ENCODE data around the gene SFXN5. TPM values are rescaled to one million over a fixed set of nuclear protein-coding genes. Genes with fewer than 3 reads are reported as not detected.

Gene SFXN5
- total RNA-seq, 1 donor from 2014 or later: 9.8 TPM

DNA sequence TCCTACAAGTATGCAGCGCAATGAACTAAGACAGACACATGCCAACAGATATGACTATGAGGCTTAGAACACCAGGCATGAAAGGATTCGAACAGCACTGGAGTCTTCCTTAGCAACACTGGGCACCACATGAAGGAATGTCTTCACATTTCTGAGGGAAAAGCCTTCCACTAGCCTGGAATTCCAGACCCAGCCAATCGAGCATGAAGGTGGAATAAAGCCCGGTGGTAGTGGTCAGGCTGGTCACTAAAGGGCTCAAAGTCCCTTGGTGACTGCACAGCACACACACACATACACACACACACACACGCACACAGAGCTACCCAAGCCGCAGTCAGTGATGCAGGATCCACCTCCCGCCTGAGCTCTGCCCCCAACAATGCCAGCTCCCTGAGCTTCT, 19.7 kb upstream of the SFXN5 start:
- H3K4me1 ChIP-seq: peaks cover 64% of the 10 kb centered on the region
- H3K36me3 ChIP-seq: peaks cover 0 to 8% of the 10 kb centered on the region in 2 donors
- no peaks in the 10 kb centered on the region for H3K27me3 ChIP-seq
- intact Hi-C loops (cut with DNase I): no loop called here
- TF ChIP-seq POLR2AphosphoS5 (IDR thresholded peaks at IDR 0.05; ENCODE audit: insufficient read depth in 1 of 2, low read depth in 1 of 2) (no peak), POLR2A (IDR thresholded peaks at IDR 0.05) (no peak)
- TF ChIP-seq, protein P1, sequence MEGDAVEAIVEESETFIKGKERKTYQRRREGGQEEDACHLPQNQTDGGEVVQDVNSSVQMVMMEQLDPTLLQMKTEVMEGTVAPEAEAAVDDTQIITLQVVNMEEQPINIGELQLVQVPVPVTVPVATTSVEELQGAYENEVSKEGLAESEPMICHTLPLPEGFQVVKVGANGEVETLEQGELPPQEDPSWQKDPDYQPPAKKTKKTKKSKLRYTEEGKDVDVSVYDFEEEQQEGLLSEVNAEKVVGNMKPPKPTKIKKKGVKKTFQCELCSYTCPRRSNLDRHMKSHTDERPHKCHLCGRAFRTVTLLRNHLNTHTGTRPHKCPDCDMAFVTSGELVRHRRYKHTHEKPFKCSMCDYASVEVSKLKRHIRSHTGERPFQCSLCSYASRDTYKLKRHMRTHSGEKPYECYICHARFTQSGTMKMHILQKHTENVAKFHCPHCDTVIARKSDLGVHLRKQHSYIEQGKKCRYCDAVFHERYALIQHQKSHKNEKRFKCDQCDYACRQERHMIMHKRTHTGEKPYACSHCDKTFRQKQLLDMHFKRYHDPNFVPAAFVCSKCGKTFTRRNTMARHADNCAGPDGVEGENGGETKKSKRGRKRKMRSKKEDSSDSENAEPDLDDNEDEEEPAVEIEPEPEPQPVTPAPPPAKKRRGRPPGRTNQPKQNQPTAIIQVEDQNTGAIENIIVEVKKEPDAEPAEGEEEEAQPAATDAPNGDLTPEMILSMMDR (IDR thresholded peaks at IDR 0.05): no peak
- no peak for DNase-seq (ENCODE audit: extremely low spot score in 2 of 2)
- H3K4me3 ChIP-seq: no peak overlapping the region
- H3K27ac ChIP-seq: no peak overlapping the region
- no peaks in the 10 kb centered on the region for H3K9me3 ChIP-seq

DNA sequence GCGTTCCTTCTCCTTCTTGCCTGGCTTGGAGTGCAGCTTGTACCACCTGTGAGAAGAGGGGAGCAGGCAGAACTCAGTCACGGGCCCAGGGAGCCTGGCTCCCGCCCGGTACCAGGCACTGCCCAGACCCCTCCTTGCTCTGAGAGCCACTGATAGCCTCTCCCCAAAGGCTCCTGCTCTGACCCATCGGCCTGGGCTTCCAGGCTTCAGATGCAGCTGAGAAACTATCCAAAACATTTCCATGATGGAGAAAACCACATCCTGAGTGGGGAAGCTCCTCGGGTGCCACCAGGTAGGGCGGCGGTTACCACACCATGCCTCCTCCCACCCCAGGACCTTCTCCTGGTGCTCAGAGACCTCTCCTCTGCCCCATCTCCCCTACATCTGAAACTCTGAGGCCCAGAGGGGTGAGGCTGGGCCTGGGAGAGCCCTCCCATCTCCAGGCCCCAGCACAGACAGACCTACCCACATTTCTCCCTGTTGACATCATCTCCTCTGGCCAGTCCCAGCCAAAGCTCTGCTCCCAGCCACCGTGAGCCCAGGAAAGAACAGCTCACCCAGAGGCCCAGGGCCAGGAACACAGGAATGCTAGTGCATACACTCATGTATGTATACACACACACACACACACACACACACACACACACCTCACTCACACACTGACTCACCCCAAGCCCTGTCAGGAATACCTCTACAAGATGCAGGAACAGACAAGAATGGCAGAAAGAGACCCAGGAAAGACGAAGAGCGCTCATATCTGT, 17.9 kb upstream of the SFXN5 start:
- intact Hi-C loops (cut with DNase I): no loop called here
- Histone ChIP-seq H3K27me3 (no peaks in the 10 kb centered on the region), H3K4me1 (peaks cover 75% of the 10 kb centered on the region), H3K36me3 (peaks cover 0 to 8% of the 10 kb centered on the region in 2 donors), H3K9me3 (no peaks in the 10 kb centered on the region), H3K27ac (peak overlapping the region; percentile 65), H3K4me3 (no peak overlapping the region)
- TF ChIP-seq POLR2A (IDR thresholded peaks at IDR 0.05) (no peak), POLR2AphosphoS5 (IDR thresholded peaks at IDR 0.05; ENCODE audit: insufficient read depth in 1 of 2, low read depth in 1 of 2) (peak in 1 of 2 donors; percentile 13)
- TF ChIP-seq, protein P1 (IDR thresholded peaks at IDR 0.05): no peak
- no peak for DNase-seq (ENCODE audit: extremely low spot score in 2 of 2)

DNA sequence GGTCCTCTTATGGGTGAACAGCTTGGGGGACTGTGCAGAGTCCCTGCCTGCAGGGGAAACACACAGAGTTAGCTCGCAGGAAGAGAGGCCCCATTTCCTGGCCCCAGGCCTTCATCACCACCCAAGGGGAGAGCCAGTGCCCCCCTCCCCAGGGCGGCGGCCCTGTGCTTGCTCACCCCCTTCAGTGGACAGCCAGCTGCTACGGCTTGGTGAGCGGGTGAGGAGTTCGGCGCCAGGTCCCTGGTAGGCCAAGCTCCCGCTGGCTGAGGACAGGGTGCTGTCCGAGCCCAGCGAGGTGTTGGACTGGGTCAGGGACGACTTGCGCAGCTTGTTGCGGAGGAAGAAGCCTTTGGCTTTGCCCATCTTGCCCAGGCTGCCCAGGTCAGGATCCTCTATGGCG, 17.2 kb upstream of the SFXN5 start:
- peaks cover 70% of the 10 kb centered on the region for H3K4me1 ChIP-seq
- H3K27ac ChIP-seq: no peak overlapping the region
- intact Hi-C loops (cut with DNase I): no loop called here
- no peak overlapping the region for H3K4me3 ChIP-seq
- TF ChIP-seq, protein P1 (IDR thresholded peaks at IDR 0.05): no peak
- TF ChIP-seq POLR2AphosphoS5 (IDR thresholded peaks at IDR 0.05; ENCODE audit: insufficient read depth in 1 of 2, low read depth in 1 of 2) (no peak), POLR2A (IDR thresholded peaks at IDR 0.05) (no peak)
- H3K36me3 ChIP-seq: peaks cover 0 to 8% of the 10 kb centered on the region in 2 donors
- no peaks in the 10 kb centered on the region for H3K27me3 ChIP-seq
- no peaks in the 10 kb centered on the region for H3K9me3 ChIP-seq
- DNase-seq (ENCODE audit: extremely low spot score in 2 of 2): no peak

DNA sequence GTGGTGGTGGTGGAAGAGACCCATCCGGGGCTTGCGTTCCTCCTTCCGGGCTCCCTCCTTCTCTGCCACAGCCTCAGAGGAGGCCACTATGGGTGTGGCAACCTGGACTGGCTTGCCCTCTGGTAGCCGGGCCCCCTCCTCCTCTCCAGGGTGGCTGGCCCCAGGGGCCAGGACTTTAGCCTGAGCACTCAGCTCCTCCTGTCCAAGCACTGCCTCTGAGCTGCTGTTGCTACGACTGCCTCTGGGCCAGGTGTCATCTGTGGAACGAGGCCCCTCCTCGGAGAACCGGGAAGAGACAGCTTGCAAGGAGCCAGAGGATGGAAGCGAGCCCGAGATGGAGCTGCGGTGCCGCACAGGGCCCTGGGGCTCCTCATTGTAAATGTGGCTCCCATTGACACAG, 16.7 kb upstream of the SFXN5 start:
- Histone ChIP-seq H3K4me1 (peaks cover 65% of the 10 kb centered on the region), H3K9me3 (no peaks in the 10 kb centered on the region), H3K27ac (no peak overlapping the region), H3K4me3 (no peak overlapping the region), H3K36me3 (peaks cover 0 to 8% of the 10 kb centered on the region in 2 donors), H3K27me3 (no peaks in the 10 kb centered on the region)
- no peak for TF ChIP-seq POLR2A (IDR thresholded peaks at IDR 0.05)
- TF ChIP-seq POLR2AphosphoS5 (IDR thresholded peaks at IDR 0.05; ENCODE audit: insufficient read depth in 1 of 2, low read depth in 1 of 2): no peak
- TF ChIP-seq, protein P1 (IDR thresholded peaks at IDR 0.05): no peak
- intact Hi-C loops (cut with DNase I): no loop called here
- no peak for DNase-seq (ENCODE audit: extremely low spot score in 2 of 2)

DNA sequence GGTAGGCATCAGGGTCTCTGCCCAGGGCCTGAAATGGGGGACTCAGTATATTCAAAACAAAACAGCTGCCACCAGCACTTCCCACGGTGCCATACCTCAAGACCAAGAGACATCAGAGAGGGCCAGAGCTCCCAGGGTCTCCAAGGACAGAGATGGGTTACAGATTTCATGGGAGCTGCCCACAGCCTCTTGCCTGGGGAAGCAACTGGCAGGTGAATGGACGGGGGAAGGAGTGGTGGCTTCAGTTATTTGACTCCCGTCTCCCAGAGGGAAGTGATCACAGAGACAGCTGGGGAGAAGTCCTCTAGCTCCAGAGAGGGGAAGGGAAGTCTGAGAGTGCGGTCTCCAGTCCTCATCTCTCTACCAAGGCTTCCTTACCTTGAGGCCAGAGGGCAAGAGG, 15.8 kb upstream of the SFXN5 start:
- no peak for DNase-seq (ENCODE audit: extremely low spot score in 2 of 2)
- TF ChIP-seq POLR2A (IDR thresholded peaks at IDR 0.05) (no peak), POLR2AphosphoS5 (IDR thresholded peaks at IDR 0.05; ENCODE audit: insufficient read depth in 1 of 2, low read depth in 1 of 2) (no peak)
- H3K27ac ChIP-seq: no peak overlapping the region
- no peaks in the 10 kb centered on the region for H3K9me3 ChIP-seq
- intact Hi-C loops (cut with DNase I): no loop called here
- H3K4me1 ChIP-seq: peaks cover 57% of the 10 kb centered on the region
- no peak overlapping the region for H3K4me3 ChIP-seq
- H3K27me3 ChIP-seq: no peaks in the 10 kb centered on the region
- H3K36me3 ChIP-seq: peaks cover 0 to 8% of the 10 kb centered on the region in 2 donors

All from vagina (tissue), 2 donors.